Keratinocyte (primary cell): ENCODE measurements around the gene YPEL1. TPM values are rescaled to one million over a fixed set of nuclear protein-coding genes. Genes with fewer than 3 reads are reported as not detected.

ENCODE experiments used
- DNase-seq: peaks from one replicate; pipeline ENCODE4 v3.0.0-alpha.2; 2011; ENCODE audit warnings: low read depth, missing footprints, low spot score
- FAIRE-seq: peaks from 2 replicates; lab custom pipeline; 2011; peaks lifted over from hg19 to GRCh38; lab: Jason Lieb, UNC
- H2AFZ ChIP-seq: 2 replicates; pipeline ENCODE4 v1.6.0; 2012; ENCODE audit warnings: low read length, control low read depth, inconsistent platforms; ENCODE audit not compliant: control insufficient read depth
- H3K27ac ChIP-seq: 2 replicates; pipeline ENCODE4 v1.5.1; 2011; ENCODE audit warnings: low read length; ENCODE audit not compliant: control insufficient read depth, insufficient read depth
- H3K27me3 ChIP-seq: 3 replicates; pipeline ENCODE4 v1.6.0; 2011; ENCODE audit warnings: low read length; ENCODE audit not compliant: control insufficient read depth, insufficient read depth; ENCODE audit errors: extremely low read depth
- H3K36me3 ChIP-seq, 2 experiments: 2 replicates in 1 of 2; 3 replicates in 1 of 2; pipeline ENCODE4 v1.5.1; 2011; ENCODE audit warnings: low read length in 2 of 2, mild to moderate bottlenecking in 1 of 2; ENCODE audit not compliant: control insufficient read depth in 2 of 2, insufficient read depth in 2 of 2; ENCODE audit errors: extremely low read depth in 1 of 2
- H3K4me1 ChIP-seq: 3 replicates; pipeline ENCODE4 v1.5.1; 2011; ENCODE audit warnings: low read length; ENCODE audit not compliant: control insufficient read depth, insufficient read depth; ENCODE audit errors: extremely low read depth
- H3K4me2 ChIP-seq: 3 replicates; pipeline ENCODE4 v1.6.0; 2011; ENCODE audit warnings: low read depth, low read length; ENCODE audit not compliant: control insufficient read depth, insufficient read depth; ENCODE audit errors: extremely low read depth
- H3K4me3 ChIP-seq, 3 experiments: fragments of 200-600 bp in 1 of 3; sonication (generic) in 1 of 3; 2 replicates in 2 of 3; 3 replicates in 1 of 3; pipeline ENCODE4 v1.5.1; 2011 to 2016; ENCODE audit warnings: low read length in 3 of 3, mild to moderate bottlenecking in 3 of 3, control low read depth in 2 of 3, inconsistent platforms in 1 of 3, low read depth in 1 of 3, mixed read lengths in 1 of 3, mixed run types in 1 of 3, moderate library complexity in 1 of 3; ENCODE audit not compliant: control insufficient read depth in 2 of 3, insufficient read depth in 2 of 3; ENCODE audit errors: extremely low read depth in 1 of 3
- H3K79me2 ChIP-seq: 2 replicates; pipeline ENCODE4 v1.6.0; 2012; ENCODE audit warnings: low read length; ENCODE audit not compliant: control insufficient read depth, insufficient read depth
- H3K9ac ChIP-seq: 3 replicates; pipeline ENCODE4 v1.6.0; 2011; ENCODE audit warnings: low read length; ENCODE audit not compliant: control insufficient read depth, insufficient read depth; ENCODE audit errors: extremely low read depth
- H3K9me1 ChIP-seq: 3 replicates; pipeline ENCODE4 v1.6.0; 2011; ENCODE audit warnings: low read length; ENCODE audit not compliant: control insufficient read depth, insufficient read depth; ENCODE audit errors: extremely low read depth
- H3K9me3 ChIP-seq: 2 replicates; pipeline ENCODE4 v1.5.1; 2012; ENCODE audit warnings: low read depth, low read length; ENCODE audit not compliant: control insufficient read depth
- H4K20me1 ChIP-seq: 3 replicates; pipeline ENCODE4 v1.6.0; 2011; ENCODE audit warnings: low read length; ENCODE audit not compliant: control insufficient read depth, insufficient read depth; ENCODE audit errors: extremely low read depth
- CTCF ChIP-seq, 3 experiments: IDR thresholded peaks in 1 of 3; conservative IDR thresholded peaks in 1 of 3; optimal IDR thresholded peaks in 1 of 3; 2 replicates in 2 of 3; 3 replicates in 1 of 3; pipeline versions ENCODE3 to v1.5.1; 2011; ENCODE audit warnings: low read length in 3 of 3, mild to moderate bottlenecking in 3 of 3, moderate library complexity in 2 of 3, control low read depth in 1 of 3, inconsistent platforms in 1 of 3; ENCODE audit not compliant: insufficient read depth in 2 of 3; ENCODE audit errors: extremely low read depth in 1 of 3
- EZH2 ChIP-seq: IDR thresholded peaks from one replicate; pipeline ENCODE4 v1.6.1; 2012; ENCODE audit warnings: inconsistent platforms, mild to moderate bottlenecking, low read length, moderate library complexity
- dilution Hi-C: fragments of 300-500 bp; cut with MboI; formaldehyde crosslinking; loops from one replicate; pipeline ENCODE4 v1.7.0; 2020; ENCODE audit warnings: low sequenced_read_pairs; ENCODE audit not compliant: extremely low pct_ligation_motif_present
- polyA plus RNA-seq, 5 experiments: library from polyadenylated mRNA; depleted of rRNA in 3 of 5; stranded (reverse) in 3 of 5; stranded (forward) in 1 of 5; unstranded in 1 of 5; fragments of >200 nt; gene quantifications; 1 replicate in 1 of 5; 2 replicates in 3 of 5; 3 replicates in 1 of 5; pipeline versions ENCODE4 v1.2.1 to v1.2.3, GENCODE V29; 2011 to 2012; ENCODE audit warnings: missing spikeins in 2 of 5, low read depth in 1 of 5, low replicate concordance in 1 of 5

YPEL1 gene
- polyA plus RNA-seq, 1 donor (not counting 4 experiments of a cell fraction or from before 2014, with no cell fraction given), result 0.03 TPM

- H4K20me1 ChIP-seq, result no peaks in the 10 kb centered on the region
- H3K9me1 ChIP-seq, result no peaks in the 10 kb centered on the region
- no peak for FAIRE-seq
- H3K9me3 ChIP-seq, result no peaks in the 10 kb centered on the region
- DNase-seq, result no peak
- no peaks in the 10 kb centered on the region for H3K4me1 ChIP-seq
- no peaks in the 10 kb centered on the region for H3K79me2 ChIP-seq
- TF ChIP-seq EZH2 (no peak), CTCF (optimal IDR thresholded peaks at IDR 0.05 in 1 of 3, IDR thresholded peaks at IDR 0.05 in 1 of 3, conservative IDR thresholded peaks at IDR 0.05 in 1 of 3; ENCODE audit: extremely low read depth in 1 of 3, insufficient read depth in 2 of 3, low read length in 3 of 3) (no peak)
- H2AFZ ChIP-seq, result no peak overlapping the region
- no peak overlapping the region for H3K27ac ChIP-seq
- no peaks in the 10 kb centered on the region for H3K36me3 ChIP-seq
- H3K4me2 ChIP-seq, result peak overlapping the region; percentile 78
- peaks cover 9% of the 10 kb centered on the region for H3K27me3 ChIP-seq
- dilution Hi-C loops, result no loop called here
- peak overlapping the region in 2 of 3 experiments; percentile 53 to 54 for H3K4me3 ChIP-seq
- no peak overlapping the region for H3K9ac ChIP-seq
Measured at GRCh38 chr22:21657020-21657359, 78.6 kb downstream of the YPEL1 start.

- FAIRE-seq, result no peak
- Histone ChIP-seq H3K27ac (no peak overlapping the region), H3K9ac (peak overlapping the region; percentile 72), H2AFZ (peak overlapping the region; percentile 88), H4K20me1 (no peaks in the 10 kb centered on the region), H3K4me2 (peak overlapping the region; percentile 97), H3K79me2 (no peaks in the 10 kb centered on the region), H3K4me3 (peak overlapping the region; percentile 73 to 87 (median 80)), H3K9me1 (no peaks in the 10 kb centered on the region), H3K27me3 (no peaks in the 10 kb centered on the region), H3K9me3 (no peaks in the 10 kb centered on the region), H3K4me1 (peaks cover 10% of the 10 kb centered on the region), H3K36me3 (peaks cover 5 to 6% of the 10 kb centered on the region in 2 experiments)
- dilution Hi-C loops, result no loop called here
- DNase-seq, result no peak
- no peak for TF ChIP-seq EZH2
- no peak for TF ChIP-seq CTCF (optimal IDR thresholded peaks at IDR 0.05 in 1 of 3, IDR thresholded peaks at IDR 0.05 in 1 of 3, conservative IDR thresholded peaks at IDR 0.05 in 1 of 3; ENCODE audit: extremely low read depth in 1 of 3, insufficient read depth in 2 of 3, low read length in 3 of 3)
Measured at GRCh38 chr22:21652547-21653545, 82.7 kb downstream of the YPEL1 start.
